ENCODE data around the gene TNNI2.

- TF ChIP-seq CTCF (conservative IDR thresholded peaks at IDR 0.05; ENCODE audit: low read depth, low read length), result no peak
- no peak for TF ChIP-seq EZH2 (IDR thresholded peaks at IDR 0.05; ENCODE audit: borderline replicate concordance, low read depth, low read length, poor library complexity, severe bottlenecking)
Observed at GRCh38 chr11:1879342-1879940, 40.7 kb downstream of the TNNI2 start.

Data from A673 (cell line).